Activated T-cell treated with anti-CD3 and anti-CD28 coated beads, Interleukin-2, amount 50 U/mL, for 24 hours (primary cell): ENCODE measurements around the gene MTHFD1L.
A peak's percentile ranks its signal among the peaks of the same experiment; 100 is the strongest.
"Not testable (repeated sequence)": the region's sequence is repeated elsewhere in the genome, so short reads cannot be mapped to it uniquely, and the experiment has no call there.

Experiments
- DNase-seq: peaks from one replicate; pipeline ENCODE4 v3.0.0-alpha.2; 2020
- H3K27ac Mint-ChIP-seq: 2 replicates; pipeline ENCODE4 v1.8.0; 2020; ENCODE audit warnings: mild to moderate bottlenecking, mixed read lengths
- H3K27me3 Mint-ChIP-seq: 2 replicates; pipeline ENCODE4 v1.8.0; 2020; ENCODE audit warnings: mixed read lengths
- H3K36me3 Mint-ChIP-seq: 2 replicates; pipeline ENCODE4 v1.8.0; 2020; ENCODE audit warnings: low read depth, mixed read lengths
- H3K4me1 Mint-ChIP-seq: 2 replicates; pipeline ENCODE4 v1.8.0; 2020; ENCODE audit warnings: low read depth, mixed read lengths
- H3K4me3 Mint-ChIP-seq: 2 replicates; pipeline ENCODE4 v1.8.0; 2020; ENCODE audit warnings: mild to moderate bottlenecking, moderate library complexity, mixed read lengths
- H3K9me3 Mint-ChIP-seq: 2 replicates; pipeline ENCODE4 v1.8.0; 2020; ENCODE audit warnings: mixed read lengths

MTHFD1L gene

DNA sequence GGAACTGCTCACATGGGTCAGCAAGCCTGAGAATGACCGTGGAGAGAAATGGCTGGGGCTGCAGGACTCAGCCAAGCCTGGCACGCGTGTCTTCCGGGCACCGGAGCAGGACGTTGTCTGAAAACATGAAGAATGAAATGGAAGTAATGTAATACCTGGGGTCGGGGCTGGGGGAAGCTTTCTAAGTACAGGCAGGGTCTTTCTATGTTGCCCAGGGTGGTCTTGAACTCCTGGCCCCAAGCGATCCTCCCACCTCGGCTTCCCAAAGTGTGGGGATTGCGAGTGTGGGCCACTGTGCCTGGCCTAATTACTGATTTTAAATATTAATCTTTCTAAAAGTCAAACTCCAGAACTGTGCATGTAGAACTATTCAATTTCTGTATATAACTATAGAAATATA, 218.8 kb downstream of the MTHFD1L start:
- H3K4me1 Mint-ChIP-seq: no peaks in the 10 kb centered on the region
- no peak for DNase-seq
- no peaks in the 10 kb centered on the region for H3K27me3 Mint-ChIP-seq
- no peak overlapping the region for H3K4me3 Mint-ChIP-seq
- no peak overlapping the region for H3K27ac Mint-ChIP-seq
- no peaks in the 10 kb centered on the region for H3K9me3 Mint-ChIP-seq
- H3K36me3 Mint-ChIP-seq: peaks cover 45% of the 10 kb centered on the region

DNA sequence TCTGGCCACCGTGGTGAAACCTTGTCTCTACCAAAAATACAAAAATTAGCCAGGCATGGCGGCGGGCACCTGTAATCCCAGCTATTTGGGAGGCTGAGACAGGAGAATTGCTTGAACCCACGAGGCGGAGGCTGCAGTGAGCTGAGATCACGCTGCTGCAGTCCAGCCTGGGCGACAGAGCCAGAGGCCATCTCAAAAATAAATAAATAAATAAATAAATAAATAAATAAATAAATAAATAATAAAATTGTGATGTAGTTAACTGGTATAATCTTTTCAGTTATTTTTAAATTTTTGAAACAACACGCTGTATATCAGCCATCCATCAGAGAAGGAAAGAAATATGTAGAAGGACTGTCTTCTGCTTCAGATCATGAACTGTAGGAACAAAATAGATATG, 221.6 kb downstream of the MTHFD1L start:
- H3K4me1 Mint-ChIP-seq, H3K9me3 Mint-ChIP-seq, H3K27me3 Mint-ChIP-seq, H3K4me3 Mint-ChIP-seq, H3K27ac Mint-ChIP-seq, DNase-seq: not testable (repeated sequence)
- H3K36me3 Mint-ChIP-seq: peaks cover 57% of the 10 kb centered on the region

DNA sequence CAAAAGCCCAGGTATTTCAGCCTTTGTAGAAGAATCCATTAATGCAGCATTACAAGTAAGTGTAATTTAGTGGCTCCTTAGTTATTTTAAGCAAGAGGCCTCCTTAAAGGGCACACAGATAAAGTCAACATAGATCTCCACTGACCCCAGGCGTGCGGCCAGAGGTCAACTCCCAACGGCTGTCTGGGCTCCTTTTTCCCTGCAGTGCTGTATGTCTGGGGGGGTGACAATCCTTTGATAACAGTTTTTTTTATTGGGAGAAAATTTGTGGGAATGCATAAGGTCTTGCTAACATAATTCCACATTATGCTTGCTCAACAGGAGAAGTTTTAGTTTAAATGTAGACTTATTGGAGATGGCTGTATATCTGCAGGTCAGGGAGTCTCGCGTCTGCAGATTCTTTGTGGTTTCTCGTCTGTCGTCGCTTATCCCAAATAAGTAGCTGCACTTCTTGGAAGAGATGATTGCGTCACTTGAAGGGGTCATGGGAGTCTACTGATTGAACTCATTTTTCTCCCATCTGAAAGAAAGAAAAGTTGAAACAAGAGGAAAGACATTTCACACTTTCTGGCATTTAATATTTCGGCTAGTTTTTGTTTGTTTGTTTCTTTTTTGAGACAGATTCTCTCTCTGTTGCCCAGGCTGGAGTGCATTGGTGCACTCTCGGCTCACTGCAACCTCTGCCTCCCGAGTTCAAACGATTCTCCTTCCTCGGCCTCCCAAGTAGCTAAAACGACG, 222.5 kb downstream of the MTHFD1L start:
- no peak for DNase-seq
- H3K4me3 Mint-ChIP-seq: no peak overlapping the region
- peaks cover 59% of the 10 kb centered on the region for H3K36me3 Mint-ChIP-seq
- no peak overlapping the region for H3K27ac Mint-ChIP-seq
- no peaks in the 10 kb centered on the region for H3K4me1 Mint-ChIP-seq
- no peaks in the 10 kb centered on the region for H3K9me3 Mint-ChIP-seq
- no peaks in the 10 kb centered on the region for H3K27me3 Mint-ChIP-seq

GRCh38 chr6:151088599-151088935, 223.1 kb downstream of the MTHFD1L start:
- no peak overlapping the region for H3K4me3 Mint-ChIP-seq
- H3K9me3 Mint-ChIP-seq: no peaks in the 10 kb centered on the region
- peaks cover 61% of the 10 kb centered on the region for H3K36me3 Mint-ChIP-seq
- no peaks in the 10 kb centered on the region for H3K4me1 Mint-ChIP-seq
- H3K27ac Mint-ChIP-seq: no peak overlapping the region
- no peak for DNase-seq
- no peaks in the 10 kb centered on the region for H3K27me3 Mint-ChIP-seq

- no peak for DNase-seq
- no peaks in the 10 kb centered on the region for H3K27me3 Mint-ChIP-seq
- no peak overlapping the region for H3K4me3 Mint-ChIP-seq
- H3K27ac Mint-ChIP-seq: no peak overlapping the region
- no peaks in the 10 kb centered on the region for H3K9me3 Mint-ChIP-seq
- peaks cover 61% of the 10 kb centered on the region for H3K36me3 Mint-ChIP-seq
- H3K4me1 Mint-ChIP-seq: no peaks in the 10 kb centered on the region
Observed at GRCh38 chr6:151088963-151089362, 223.5 kb downstream of the MTHFD1L start.

- no peak for DNase-seq
- Mint-ChIP-seq H3K4me3 (no peak overlapping the region), H3K9me3 (no peaks in the 10 kb centered on the region), H3K27me3 (no peaks in the 10 kb centered on the region), H3K27ac (no peak overlapping the region), H3K4me1 (no peaks in the 10 kb centered on the region), H3K36me3 (peaks cover 67% of the 10 kb centered on the region)
Observed at GRCh38 chr6:151089978-151090377, 224.5 kb downstream of the MTHFD1L start.

DNA sequence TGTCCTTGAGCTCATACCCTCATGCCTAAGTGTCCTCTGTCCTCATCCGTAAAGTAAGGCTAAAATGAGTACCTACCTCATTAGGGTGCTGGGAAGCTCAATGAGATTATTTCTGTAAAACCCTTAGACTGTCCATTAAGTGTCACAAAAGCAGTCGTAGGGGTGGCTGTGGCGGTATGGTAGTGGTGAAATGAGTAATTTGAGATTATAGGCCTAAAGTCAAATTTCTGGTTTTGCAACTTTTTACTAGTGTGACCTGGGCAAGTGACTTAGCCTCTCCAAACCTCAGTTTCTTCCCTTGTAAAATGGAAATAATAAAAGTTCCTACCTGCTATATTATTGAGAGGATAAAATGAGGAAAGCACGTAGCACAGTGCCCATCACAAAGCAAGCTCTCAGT, 226.1 kb downstream of the MTHFD1L start:
- no peak overlapping the region for H3K4me3 Mint-ChIP-seq
- no peaks in the 10 kb centered on the region for H3K27me3 Mint-ChIP-seq
- no peaks in the 10 kb centered on the region for H3K9me3 Mint-ChIP-seq
- no peaks in the 10 kb centered on the region for H3K4me1 Mint-ChIP-seq
- H3K36me3 Mint-ChIP-seq: peaks cover 83% of the 10 kb centered on the region
- DNase-seq: no peak
- H3K27ac Mint-ChIP-seq: no peak overlapping the region

DNA sequence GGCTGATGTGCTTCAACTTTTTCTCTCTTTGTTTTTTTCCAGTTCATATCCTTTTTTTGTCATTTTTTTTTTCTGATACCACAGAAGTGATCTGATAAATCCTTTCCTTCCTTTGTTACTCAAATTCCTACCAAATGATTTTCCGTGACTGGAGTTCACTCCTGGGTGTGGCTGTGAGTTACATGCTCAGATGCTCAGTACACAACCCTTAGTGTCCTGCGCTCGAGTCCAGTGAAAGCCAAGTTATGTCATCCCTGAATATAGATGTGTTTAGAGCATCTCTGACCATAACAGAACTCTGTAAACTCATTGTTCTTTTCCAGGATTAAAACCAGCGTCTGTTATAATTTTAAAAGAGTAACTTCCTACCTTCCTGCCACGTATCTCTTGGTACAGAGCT, 227.1 kb downstream of the MTHFD1L start:
- no peak for DNase-seq
- Mint-ChIP-seq H3K4me1 (peaks cover 3% of the 10 kb centered on the region), H3K9me3 (no peaks in the 10 kb centered on the region), H3K4me3 (no peak overlapping the region), H3K36me3 (peaks cover 92% of the 10 kb centered on the region), H3K27me3 (no peaks in the 10 kb centered on the region), H3K27ac (no peak overlapping the region)

DNA sequence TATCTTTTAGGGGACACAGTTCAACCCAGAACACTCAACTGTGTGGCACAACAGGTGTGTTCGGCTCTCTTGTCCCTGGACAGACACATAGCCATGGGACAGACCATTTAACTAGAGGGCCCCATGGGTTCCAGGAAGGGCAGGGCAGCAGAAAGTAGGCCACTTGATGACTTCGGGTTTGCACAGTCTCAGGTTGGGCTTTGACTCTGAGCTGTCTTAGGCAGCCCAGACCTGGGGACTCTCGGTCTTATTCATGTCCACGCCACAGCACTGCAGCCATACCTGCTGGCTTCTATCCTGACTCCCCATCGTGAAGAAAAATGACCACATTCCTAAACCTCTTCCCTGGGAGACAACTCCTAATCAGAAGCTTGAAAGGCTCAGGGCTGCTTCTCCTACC, 228.2 kb downstream of the MTHFD1L start:
- H3K4me1 Mint-ChIP-seq: peaks cover 11% of the 10 kb centered on the region
- DNase-seq: no peak
- no peaks in the 10 kb centered on the region for H3K27me3 Mint-ChIP-seq
- no peak overlapping the region for H3K27ac Mint-ChIP-seq
- H3K9me3 Mint-ChIP-seq: no peaks in the 10 kb centered on the region
- peaks cover 92% of the 10 kb centered on the region for H3K36me3 Mint-ChIP-seq
- H3K4me3 Mint-ChIP-seq: no peak overlapping the region

DNA sequence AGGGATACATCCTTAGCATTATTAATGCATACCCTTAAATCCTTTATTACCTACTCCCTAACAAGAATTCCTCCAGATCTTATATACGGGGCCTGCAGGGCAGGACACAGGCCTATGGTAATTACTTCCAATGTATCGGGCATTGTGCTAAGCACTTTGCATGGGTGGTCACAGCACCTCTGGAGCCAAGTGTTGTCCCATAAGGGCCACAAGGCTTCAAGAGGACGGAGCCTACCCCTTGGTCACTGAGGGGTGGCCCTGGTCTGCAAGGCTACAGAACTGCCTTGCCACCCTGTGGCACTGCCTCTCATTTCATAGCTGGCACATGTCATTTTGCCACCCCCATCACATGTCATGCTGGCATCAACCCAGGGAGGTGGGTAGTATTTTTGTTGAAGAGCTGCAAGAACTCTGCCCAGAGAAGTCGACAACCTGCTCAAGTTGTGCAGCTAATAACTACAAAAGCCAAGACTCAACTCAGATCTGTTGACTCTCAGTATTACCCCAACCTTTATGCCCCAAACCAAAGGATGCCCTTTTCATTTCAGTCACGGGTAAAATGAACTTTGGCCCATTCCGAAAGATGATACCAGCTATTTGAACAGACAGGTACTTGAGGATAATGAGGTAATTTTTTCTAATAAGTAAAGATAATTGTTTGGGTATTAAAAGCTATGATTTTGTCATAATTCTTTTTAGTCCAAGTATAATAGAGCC, 230.2 kb downstream of the MTHFD1L start:
- Mint-ChIP-seq H3K9me3 (no peaks in the 10 kb centered on the region), H3K36me3 (peaks cover 93% of the 10 kb centered on the region), H3K27me3 (no peaks in the 10 kb centered on the region), H3K4me1 (peaks cover 11% of the 10 kb centered on the region), H3K27ac (no peak overlapping the region), H3K4me3 (no peak overlapping the region)
- no peak for DNase-seq

GRCh38 chr6:151096255-151096612, 230.7 kb downstream of the MTHFD1L start:
- H3K4me1 Mint-ChIP-seq: peaks cover 11% of the 10 kb centered on the region
- H3K4me3 Mint-ChIP-seq: no peak overlapping the region
- DNase-seq: no peak
- H3K9me3 Mint-ChIP-seq: no peaks in the 10 kb centered on the region
- H3K36me3 Mint-ChIP-seq: peaks cover 95% of the 10 kb centered on the region
- no peaks in the 10 kb centered on the region for H3K27me3 Mint-ChIP-seq
- H3K27ac Mint-ChIP-seq: no peak overlapping the region

- Mint-ChIP-seq H3K9me3 (no peaks in the 10 kb centered on the region), H3K27ac (no peak overlapping the region), H3K36me3 (peaks cover 95% of the 10 kb centered on the region), H3K4me3 (no peak overlapping the region), H3K27me3 (no peaks in the 10 kb centered on the region), H3K4me1 (peaks cover 11% of the 10 kb centered on the region)
- DNase-seq: no peak
Observed at GRCh38 chr6:151096691-151097606, 231.4 kb downstream of the MTHFD1L start.

DNA sequence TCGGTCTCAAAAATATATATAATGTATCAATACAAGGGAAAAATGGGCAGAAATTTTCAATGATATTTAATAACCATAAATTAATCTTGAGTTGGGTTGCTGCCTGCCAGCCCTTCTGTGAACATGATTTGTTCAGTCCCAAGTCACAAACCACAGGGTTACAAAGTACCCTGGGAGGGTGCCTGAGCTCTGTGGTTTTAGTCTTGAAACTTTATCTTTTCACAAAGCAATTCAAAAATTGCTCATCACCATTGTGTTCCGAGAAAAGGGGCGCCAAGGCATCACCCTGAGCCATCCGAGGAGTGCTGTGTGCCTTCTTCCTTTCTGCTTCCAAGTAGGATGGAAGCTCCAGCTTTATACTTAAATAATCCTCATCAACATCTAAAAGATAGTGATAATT, 232.7 kb downstream of the MTHFD1L start:
- H3K27ac Mint-ChIP-seq: peak overlapping the region; percentile 26
- H3K4me3 Mint-ChIP-seq: no peak overlapping the region
- H3K4me1 Mint-ChIP-seq: peaks cover 11% of the 10 kb centered on the region
- H3K9me3 Mint-ChIP-seq: no peaks in the 10 kb centered on the region
- H3K36me3 Mint-ChIP-seq: peaks cover 88% of the 10 kb centered on the region
- no peak for DNase-seq
- no peaks in the 10 kb centered on the region for H3K27me3 Mint-ChIP-seq

DNA sequence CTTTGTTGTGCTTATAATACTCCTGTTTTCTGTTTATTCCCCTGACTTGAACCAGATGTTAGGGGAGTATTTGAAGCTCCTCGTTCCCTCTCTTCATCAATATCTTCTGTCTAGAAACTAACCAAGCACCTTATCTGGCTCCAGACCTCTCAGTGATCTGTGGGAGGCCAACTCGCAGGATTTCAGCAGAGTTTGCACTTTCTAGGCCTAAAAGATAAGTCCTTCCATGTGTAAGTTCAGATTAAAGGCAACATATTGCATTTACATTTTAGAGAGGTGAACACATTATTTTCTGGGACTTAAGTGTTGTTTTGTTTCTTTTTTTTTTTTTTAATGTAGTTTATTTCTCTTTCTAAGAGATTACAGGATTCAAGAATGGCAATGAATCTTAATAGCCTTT, 234.8 kb downstream of the MTHFD1L start:
- Mint-ChIP-seq H3K36me3 (peaks cover 79% of the 10 kb centered on the region), H3K27me3 (no peaks in the 10 kb centered on the region), H3K9me3 (no peaks in the 10 kb centered on the region), H3K27ac (no peak overlapping the region), H3K4me3 (no peak overlapping the region), H3K4me1 (peaks cover 11% of the 10 kb centered on the region)
- no peak for DNase-seq
